ENCODE measurements around the gene NDUFAF4.

NDUFAF4 gene

DNA sequence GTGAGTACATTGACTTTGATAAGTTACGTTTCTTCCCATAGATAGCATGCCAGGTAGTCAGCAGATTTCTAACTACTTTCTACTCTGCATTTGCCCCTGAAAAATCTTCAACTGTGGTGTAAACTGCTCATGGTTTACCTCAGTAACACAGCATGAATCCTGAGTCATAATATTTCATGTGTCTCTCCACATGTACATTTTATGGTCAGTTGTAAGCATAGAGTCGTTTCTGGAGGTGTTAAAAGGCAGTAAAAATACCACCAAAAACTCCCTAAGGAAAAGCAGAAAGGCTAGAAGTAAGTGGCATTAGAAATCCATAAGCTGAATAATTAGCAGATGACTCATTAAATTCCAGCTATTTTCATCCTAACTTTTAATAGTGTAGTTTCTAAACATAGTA is 56.3 kb downstream of the NDUFAF4 start:
- no peak for DNase-seq (ENCODE audit: low read depth)

More for the DNA sequence above, 56.3 kb downstream of the NDUFAF4 start:
- TF ChIP-seq, protein P1, sequence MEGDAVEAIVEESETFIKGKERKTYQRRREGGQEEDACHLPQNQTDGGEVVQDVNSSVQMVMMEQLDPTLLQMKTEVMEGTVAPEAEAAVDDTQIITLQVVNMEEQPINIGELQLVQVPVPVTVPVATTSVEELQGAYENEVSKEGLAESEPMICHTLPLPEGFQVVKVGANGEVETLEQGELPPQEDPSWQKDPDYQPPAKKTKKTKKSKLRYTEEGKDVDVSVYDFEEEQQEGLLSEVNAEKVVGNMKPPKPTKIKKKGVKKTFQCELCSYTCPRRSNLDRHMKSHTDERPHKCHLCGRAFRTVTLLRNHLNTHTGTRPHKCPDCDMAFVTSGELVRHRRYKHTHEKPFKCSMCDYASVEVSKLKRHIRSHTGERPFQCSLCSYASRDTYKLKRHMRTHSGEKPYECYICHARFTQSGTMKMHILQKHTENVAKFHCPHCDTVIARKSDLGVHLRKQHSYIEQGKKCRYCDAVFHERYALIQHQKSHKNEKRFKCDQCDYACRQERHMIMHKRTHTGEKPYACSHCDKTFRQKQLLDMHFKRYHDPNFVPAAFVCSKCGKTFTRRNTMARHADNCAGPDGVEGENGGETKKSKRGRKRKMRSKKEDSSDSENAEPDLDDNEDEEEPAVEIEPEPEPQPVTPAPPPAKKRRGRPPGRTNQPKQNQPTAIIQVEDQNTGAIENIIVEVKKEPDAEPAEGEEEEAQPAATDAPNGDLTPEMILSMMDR (IDR thresholded peaks at IDR 0.05; ENCODE audit: insufficient read depth, low read depth, low read length, missing control alignments) = no peak
- H3K4me3 ChIP-seq (ENCODE audit: low read length) = no peak overlapping the region

Data from epithelial cell of esophagus (primary cell).